IMR-90 (cell line): ENCODE measurements around the gene SAP30BP. TPM values are rescaled to one million over a fixed set of nuclear protein-coding genes. Genes with fewer than 3 reads are reported as not detected.
A peak's percentile ranks its signal among the peaks of the same experiment; 100 is the strongest.

Experiments
- ATAC-seq: fragments of 200-7000 bp; cut with Tn5 transposase; 2 replicates; pipeline ENCODE4 v1.9.1; 2020; ENCODE audit warnings: low read depth, mild to moderate bottlenecking, moderate library complexity
- BruUV-seq: library from RNA; stranded (reverse); fragments of 400-500 nt; replicated peaks from 2 replicates; lab custom pipeline; 2021; lab: Mats Ljungman, UMichigan
- CTCF ChIA-PET: fragments of 300-600 bp; formaldehyde crosslinking; extraction: SDS; loops from one replicate; lab custom pipeline; 2021; ENCODE audit warnings: antibody characterized with exemption; lab: Yijun Ruan, JAX
- POLR2A ChIA-PET: fragments of 300-600 bp; sonication (Branson Sonifier 250); formaldehyde crosslinking; loops from one replicate; lab custom pipeline; 2022; ENCODE audit warnings: antibody characterized with exemption; ENCODE audit not compliant: unreplicated experiment; lab: Charles Lee
- DNase-seq: peaks from one replicate; pipeline ENCODE4 v3.0.0; 2013
- H2AFZ ChIP-seq: replicated peaks from 2 replicates; pipeline ENCODE3; 2013; ENCODE audit warnings: low read length, mild to moderate bottlenecking; ENCODE audit not compliant: poor library complexity
- H2AK5ac ChIP-seq: 2 replicates; pipeline ENCODE4 v1.6.1; 2013; ENCODE audit warnings: low read depth, low read length, inconsistent platforms
- H2AK9ac ChIP-seq: replicated peaks from 2 replicates; pipeline ENCODE3; 2013; ENCODE audit warnings: mild to moderate bottlenecking, low read depth, low read length, moderate library complexity; ENCODE audit not compliant: poor library complexity
- H2BK120ac ChIP-seq: 2 replicates; pipeline ENCODE4 v1.6.1; 2013; ENCODE audit warnings: low read depth, low read length, inconsistent platforms
- H2BK15ac ChIP-seq: 3 replicates; pipeline ENCODE4 v1.6.1; 2013; ENCODE audit warnings: low read depth, low read length, inconsistent platforms
- H2BK20ac ChIP-seq: 2 replicates; pipeline ENCODE4 v1.6.1; 2013; ENCODE audit warnings: low read depth, mild to moderate bottlenecking, inconsistent platforms, low read length, moderate library complexity
- H2BK5ac ChIP-seq: 2 replicates; pipeline ENCODE4 v1.6.1; 2013; ENCODE audit warnings: mild to moderate bottlenecking, low read depth, low read length, inconsistent platforms; ENCODE audit not compliant: poor library complexity, severe bottlenecking
- H3K14ac ChIP-seq: replicated peaks from 2 replicates; pipeline ENCODE4 v1.6.1; 2013; ENCODE audit warnings: low read depth, low read length, inconsistent platforms
- H3K18ac ChIP-seq: 2 replicates; pipeline ENCODE4 v1.6.1; 2013; ENCODE audit warnings: low read depth, low read length, control low read depth
- H3K23ac ChIP-seq: 2 replicates; pipeline ENCODE4 v1.6.1; 2013; ENCODE audit warnings: low read depth, low read length, inconsistent platforms
- H3K27ac ChIP-seq: 2 replicates; pipeline ENCODE4 v1.5.1; 2013; ENCODE audit warnings: mild to moderate bottlenecking, control low read depth, low read length; ENCODE audit not compliant: insufficient read depth
- H3K27me3 ChIP-seq: 2 replicates; pipeline ENCODE4 v1.6.1; 2013; ENCODE audit warnings: low read length; ENCODE audit not compliant: control insufficient read depth, insufficient read depth
- H3K36me3 ChIP-seq: 2 replicates; pipeline ENCODE4 v1.6.1; 2013; ENCODE audit warnings: low read length, mixed read lengths; ENCODE audit not compliant: control insufficient read depth, insufficient read depth
- H3K4ac ChIP-seq: 2 replicates; pipeline ENCODE4 v1.6.1; 2013; ENCODE audit warnings: low read depth, low read length, inconsistent platforms
- H3K4me1 ChIP-seq: 2 replicates; pipeline ENCODE4 v1.6.1; 2013; ENCODE audit warnings: low read length, mixed read lengths; ENCODE audit not compliant: control insufficient read depth, insufficient read depth
- H3K4me2 ChIP-seq: 2 replicates; pipeline ENCODE4 v1.6.1; 2013; ENCODE audit warnings: low read depth, mild to moderate bottlenecking, control low read depth, low read length, moderate library complexity
- H3K4me3 ChIP-seq: 2 replicates; pipeline ENCODE4 v1.5.1; 2013; ENCODE audit warnings: low read depth, mild to moderate bottlenecking, control low read depth, low read length, moderate library complexity; ENCODE audit not compliant: insufficient read depth
- H3K56ac ChIP-seq: 2 replicates; pipeline ENCODE4 v1.6.1; 2013; ENCODE audit warnings: low read length, inconsistent platforms; ENCODE audit not compliant: insufficient read depth; ENCODE audit errors: extremely low read depth
- H3K79me1 ChIP-seq, 2 experiments: 2 replicates each; pipeline ENCODE4 v1.6.1; 2013; ENCODE audit warnings: low read length in 2 of 2, inconsistent platforms in 1 of 2, low read depth in 1 of 2
- H3K9ac ChIP-seq: 2 replicates; pipeline ENCODE4 v1.6.1; 2013; ENCODE audit warnings: low read depth, low read length, control low read depth
- H3K9me1 ChIP-seq: 2 replicates; pipeline ENCODE4 v1.6.1; 2013; ENCODE audit warnings: low read length, inconsistent platforms; ENCODE audit not compliant: insufficient read depth
- H3K9me3 ChIP-seq: 2 replicates; pipeline ENCODE4 v1.6.1; 2013; ENCODE audit warnings: low read length; ENCODE audit not compliant: control insufficient read depth, insufficient read depth
- H4K20me1 ChIP-seq: 2 replicates; pipeline ENCODE4 v1.6.1; 2013; ENCODE audit warnings: low read length, inconsistent platforms; ENCODE audit not compliant: insufficient read depth
- H4K5ac ChIP-seq: 2 replicates; pipeline ENCODE4 v1.6.1; 2013; ENCODE audit warnings: mild to moderate bottlenecking, low read depth, low read length, control low read depth
- H4K8ac ChIP-seq, 2 experiments: 2 replicates each; pipeline ENCODE4 v1.6.1; 2013; ENCODE audit warnings: low read depth in 2 of 2, low read length in 2 of 2, control low read depth in 1 of 2, inconsistent platforms in 1 of 2
- H4K91ac ChIP-seq: 2 replicates; pipeline ENCODE4 v1.6.1; 2013; ENCODE audit warnings: low read depth, low read length, inconsistent platforms; ENCODE audit not compliant: insufficient read depth
- BHLHE40 ChIP-seq: fragments of 150-350 bp; IDR thresholded peaks from 2 replicates; pipeline ENCODE4 v1.6.1; 2016; ENCODE audit warnings: mild to moderate bottlenecking, low read depth, low read length
- CEBPB ChIP-seq: IDR thresholded peaks from 2 replicates; pipeline ENCODE4 v1.6.1; 2012; ENCODE audit warnings: low read depth, low read length, improper control_type of control experiment
- CHD1 ChIP-seq: IDR thresholded peaks from 2 replicates; pipeline ENCODE4 v1.6.1; 2012; ENCODE audit warnings: low read depth, low read length, improper control_type of control experiment
- FOS ChIP-seq: fragments of 150-350 bp; IDR thresholded peaks from 2 replicates; pipeline ENCODE4 v1.6.1; 2016; ENCODE audit warnings: low read depth, low read length
- MAFK ChIP-seq: IDR thresholded peaks from 2 replicates; pipeline ENCODE4 v1.6.1; 2012; ENCODE audit warnings: low read depth, low read length, improper control_type of control experiment
- MAZ ChIP-seq: IDR thresholded peaks from 2 replicates; pipeline ENCODE4 v1.6.1; 2012; ENCODE audit warnings: low read depth, mild to moderate bottlenecking, low read length, improper control_type of control experiment, moderate library complexity, borderline replicate concordance
- MXI1 ChIP-seq: IDR thresholded peaks from 2 replicates; pipeline ENCODE4 v1.6.1; 2012; ENCODE audit warnings: low read depth, mild to moderate bottlenecking, low read length, moderate library complexity, borderline replicate concordance
- NFE2L2 ChIP-seq: fragments of 150-350 bp; IDR thresholded peaks from 2 replicates; pipeline ENCODE4 v1.6.1; 2016; ENCODE audit warnings: low read depth, mild to moderate bottlenecking, low read length
- POLR2A ChIP-seq: IDR thresholded peaks from 2 replicates; pipeline ENCODE4 v1.6.1; 2012; ENCODE audit warnings: mild to moderate bottlenecking, low read depth, low read length
- RAD21 ChIP-seq: IDR thresholded peaks from 2 replicates; pipeline ENCODE4 v1.6.1; 2012; ENCODE audit warnings: low read length, improper control_type of control experiment
- RCOR1 ChIP-seq: IDR thresholded peaks from 2 replicates; pipeline ENCODE4 v1.6.1; 2012; ENCODE audit warnings: mild to moderate bottlenecking, low read length, improper control_type of control experiment; ENCODE audit not compliant: insufficient replicate concordance
- RFX5 ChIP-seq: IDR thresholded peaks from 2 replicates; pipeline ENCODE4 v1.8.0; 2012; ENCODE audit warnings: low read depth, mild to moderate bottlenecking, low read length, moderate library complexity
- SMC3 ChIP-seq: fragments of 150-350 bp; IDR thresholded peaks from 2 replicates; pipeline ENCODE4 v1.6.1; 2016; ENCODE audit warnings: low read depth, mild to moderate bottlenecking, antibody characterized with exemption, low read length, moderate library complexity
- WGBS, 2 experiments: methylation state at CpG; one replicate each; pipeline versions ENCODE4 v1.1.5 to v1.1.7; 2013; ENCODE audit warnings: missing lambda C conversion rate in 2 of 2; ENCODE audit not compliant: insufficient read length in 1 of 2; ENCODE audit errors: extremely low coverage in 2 of 2; 5-methylcytosine and 5-hydroxymethylcytosine counted together
- dilution Hi-C: fragments of 300-500 bp; cut with HindIII; formaldehyde crosslinking; loops from one replicate; pipeline ENCODE4 v1.14.3; 2018; ENCODE audit warnings: low sequenced_read_pairs; ENCODE audit not compliant: unreplicated experiment
- in situ Hi-C: fragments of 300-500 bp; cut with MboI; formaldehyde crosslinking; loops from 3 replicates; pipeline ENCODE4 v1.14.3; 2019; ENCODE audit warnings: low sequenced_read_pairs, inconsistent platforms, mixed read lengths
- intact Hi-C: fragments of 100-400 bp; cut with micrococcal nuclease; formaldehyde crosslinking; loops from 2 replicates; pipeline ENCODE4 v1.10.0; 2022
- polyA plus RNA-seq, 3 experiments: library from polyadenylated mRNA; depleted of rRNA; stranded (reverse); fragments of >200 nt; gene quantifications; 2 replicates each; pipeline ENCODE4 v1.2.3, GENCODE V29; 2012; ENCODE audit warnings: low replicate concordance in 1 of 3
- total RNA-seq: library from RNA; depleted of rRNA; stranded (reverse); fragments of >200 nt; gene quantifications from 2 replicates; pipeline ENCODE4 v1.2.3, GENCODE V29; 2012
- TF ChIP-seq, protein P1 (sequence below): fragments of 150-350 bp; IDR thresholded peaks from 2 replicates; pipeline ENCODE4 v1.6.1; 2016; ENCODE audit warnings: low read depth, mild to moderate bottlenecking, low read length, moderate library complexity, borderline replicate concordance
- TF ChIP-seq, protein P2 (sequence below): conservative IDR thresholded peaks from 2 replicates; pipeline ENCODE4 v1.5.1; 2012; ENCODE audit warnings: mild to moderate bottlenecking, low read depth, low read length, improper control_type of control experiment
- TF ChIP-seq, protein P3 (sequence below): fragments of 150-350 bp; IDR thresholded peaks from 2 replicates; pipeline ENCODE4 v1.6.1; 2017; ENCODE audit warnings: mild to moderate bottlenecking, antibody characterized with exemption, low read length, low read depth

SAP30BP gene
- total and polyA plus RNA-seq, 2 of the 4 experiments (the other 2 are of a cell fraction): 70.4 to 139 TPM

GRCh38 chr17:75707079-75707571, 40.0 kb downstream of the SAP30BP start:
- intact Hi-C loops: no loop called here
- Histone ChIP-seq H3K4me2 (no peak overlapping the region), H4K8ac (no peak overlapping the region)

More at GRCh38 chr17:75707079-75707571, 40.0 kb downstream of the SAP30BP start:
- 0 out of 2 replicates have a peak, but pooled peaks cover 3% of the 10 kb centered on the region for H4K20me1 ChIP-seq
- no peak overlapping the region for H2BK15ac ChIP-seq
- ATAC-seq (peak; percentile 54), DNase-seq (no peak)
- no peaks in the 10 kb centered on the region for H3K9me3 ChIP-seq
- POLR2A ChIA-PET: no interaction called here
- H3K23ac ChIP-seq: no peak overlapping the region
- H3K14ac ChIP-seq: no peak overlapping the region
- no peak overlapping the region for H2AK5ac ChIP-seq
- no peak overlapping the region for H3K56ac ChIP-seq
- no peaks in the 10 kb centered on the region for H3K27me3 ChIP-seq
- no TSS peak for BruUV-seq
- TF ChIP-seq SMC3: no peak
- TF ChIP-seq MAZ: no peak
- no peak for TF ChIP-seq RCOR1
- TF ChIP-seq, protein P1, sequence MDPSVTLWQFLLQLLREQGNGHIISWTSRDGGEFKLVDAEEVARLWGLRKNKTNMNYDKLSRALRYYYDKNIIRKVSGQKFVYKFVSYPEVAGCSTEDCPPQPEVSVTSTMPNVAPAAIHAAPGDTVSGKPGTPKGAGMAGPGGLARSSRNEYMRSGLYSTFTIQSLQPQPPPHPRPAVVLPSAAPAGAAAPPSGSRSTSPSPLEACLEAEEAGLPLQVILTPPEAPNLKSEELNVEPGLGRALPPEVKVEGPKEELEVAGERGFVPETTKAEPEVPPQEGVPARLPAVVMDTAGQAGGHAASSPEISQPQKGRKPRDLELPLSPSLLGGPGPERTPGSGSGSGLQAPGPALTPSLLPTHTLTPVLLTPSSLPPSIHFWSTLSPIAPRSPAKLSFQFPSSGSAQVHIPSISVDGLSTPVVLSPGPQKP: no peak
- no peak for TF ChIP-seq RFX5
- TF ChIP-seq MXI1: no peak
- TF ChIP-seq POLR2A: no peak
- no peak for TF ChIP-seq BHLHE40
- TF ChIP-seq, protein P2, sequence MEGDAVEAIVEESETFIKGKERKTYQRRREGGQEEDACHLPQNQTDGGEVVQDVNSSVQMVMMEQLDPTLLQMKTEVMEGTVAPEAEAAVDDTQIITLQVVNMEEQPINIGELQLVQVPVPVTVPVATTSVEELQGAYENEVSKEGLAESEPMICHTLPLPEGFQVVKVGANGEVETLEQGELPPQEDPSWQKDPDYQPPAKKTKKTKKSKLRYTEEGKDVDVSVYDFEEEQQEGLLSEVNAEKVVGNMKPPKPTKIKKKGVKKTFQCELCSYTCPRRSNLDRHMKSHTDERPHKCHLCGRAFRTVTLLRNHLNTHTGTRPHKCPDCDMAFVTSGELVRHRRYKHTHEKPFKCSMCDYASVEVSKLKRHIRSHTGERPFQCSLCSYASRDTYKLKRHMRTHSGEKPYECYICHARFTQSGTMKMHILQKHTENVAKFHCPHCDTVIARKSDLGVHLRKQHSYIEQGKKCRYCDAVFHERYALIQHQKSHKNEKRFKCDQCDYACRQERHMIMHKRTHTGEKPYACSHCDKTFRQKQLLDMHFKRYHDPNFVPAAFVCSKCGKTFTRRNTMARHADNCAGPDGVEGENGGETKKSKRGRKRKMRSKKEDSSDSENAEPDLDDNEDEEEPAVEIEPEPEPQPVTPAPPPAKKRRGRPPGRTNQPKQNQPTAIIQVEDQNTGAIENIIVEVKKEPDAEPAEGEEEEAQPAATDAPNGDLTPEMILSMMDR: no peak
- TF ChIP-seq RAD21: no peak
- TF ChIP-seq FOS: no peak
- no peak for TF ChIP-seq NFE2L2
- TF ChIP-seq CEBPB: no peak
- TF ChIP-seq CHD1: no peak
- TF ChIP-seq, protein P3, sequence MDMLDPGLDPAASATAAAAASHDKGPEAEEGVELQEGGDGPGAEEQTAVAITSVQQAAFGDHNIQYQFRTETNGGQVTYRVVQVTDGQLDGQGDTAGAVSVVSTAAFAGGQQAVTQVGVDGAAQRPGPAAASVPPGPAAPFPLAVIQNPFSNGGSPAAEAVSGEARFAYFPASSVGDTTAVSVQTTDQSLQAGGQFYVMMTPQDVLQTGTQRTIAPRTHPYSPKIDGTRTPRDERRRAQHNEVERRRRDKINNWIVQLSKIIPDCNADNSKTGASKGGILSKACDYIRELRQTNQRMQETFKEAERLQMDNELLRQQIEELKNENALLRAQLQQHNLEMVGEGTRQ: no peak
- no peak for TF ChIP-seq MAFK
- no peak overlapping the region for H4K91ac ChIP-seq
- no peak overlapping the region for H2AFZ ChIP-seq
- no peak overlapping the region for H3K4ac ChIP-seq
- peaks cover 3 to 30% of the 10 kb centered on the region in 2 experiments; a peak in 3 of 4 replicates for H3K79me1 ChIP-seq
- WGBS, 2 experiments: 74% methylated on average over 5 of the region's 12 CpGs; no CpG with 5 or more reads in 1 of the 2 experiments
- no peak overlapping the region for H3K9ac ChIP-seq
- H3K4me1 ChIP-seq: no peaks in the 10 kb centered on the region
- dilution Hi-C loops: no loop called here
- H2BK20ac ChIP-seq: no peak overlapping the region
- H2BK5ac ChIP-seq: no peak overlapping the region
- peaks cover 7% of the 10 kb centered on the region; the same call in 1 of the 2 replicates for H3K9me1 ChIP-seq
- peaks cover 57% of the 10 kb centered on the region for H3K36me3 ChIP-seq
- H3K18ac ChIP-seq: no peak overlapping the region
- no peak overlapping the region for H4K5ac ChIP-seq
- no peak overlapping the region for H2AK9ac ChIP-seq
- no peak overlapping the region for H2BK120ac ChIP-seq
- no peak overlapping the region for H3K27ac ChIP-seq
- no peak overlapping the region for H3K4me3 ChIP-seq
- in situ Hi-C loops: no loop called here
- CTCF ChIA-PET: interaction anchor here (0.9 kb wide), 1 partner anchor 12 kb away, joined by 3 read pairs; no protein-coding TSS in a partner anchor
